ENCODE measurements around the gene ANKHD1. TPM values are rescaled to one million over a fixed set of nuclear protein-coding genes. Genes with fewer than 3 reads are reported as not detected.
"Not testable (repeated sequence)": the region's sequence is repeated elsewhere in the genome, so short reads cannot be mapped to it uniquely, and the experiment has no call there.

The ANKHD1 gene
- total and polyA plus RNA-seq, 11 donors, result 41.4 to 78.8 (median 58.1) TPM

GRCh38 chr5:140579188-140579747, 177.6 kb downstream of the ANKHD1 start:
- ATAC-seq, H3K36me3 ChIP-seq, DNase-seq, H3K4me3 ChIP-seq, H3K27me3 ChIP-seq, H3K27ac ChIP-seq: not testable (repeated sequence)
- Histone ChIP-seq H3K9me3 (peaks cover 0 to 13% (median 0%) of the 10 kb centered on the region in 12 donors), H3K4me1 (peaks cover 0 to 34% (median 0%) of the 10 kb centered on the region in 12 donors)
- TF ChIP-seq, protein P1, sequence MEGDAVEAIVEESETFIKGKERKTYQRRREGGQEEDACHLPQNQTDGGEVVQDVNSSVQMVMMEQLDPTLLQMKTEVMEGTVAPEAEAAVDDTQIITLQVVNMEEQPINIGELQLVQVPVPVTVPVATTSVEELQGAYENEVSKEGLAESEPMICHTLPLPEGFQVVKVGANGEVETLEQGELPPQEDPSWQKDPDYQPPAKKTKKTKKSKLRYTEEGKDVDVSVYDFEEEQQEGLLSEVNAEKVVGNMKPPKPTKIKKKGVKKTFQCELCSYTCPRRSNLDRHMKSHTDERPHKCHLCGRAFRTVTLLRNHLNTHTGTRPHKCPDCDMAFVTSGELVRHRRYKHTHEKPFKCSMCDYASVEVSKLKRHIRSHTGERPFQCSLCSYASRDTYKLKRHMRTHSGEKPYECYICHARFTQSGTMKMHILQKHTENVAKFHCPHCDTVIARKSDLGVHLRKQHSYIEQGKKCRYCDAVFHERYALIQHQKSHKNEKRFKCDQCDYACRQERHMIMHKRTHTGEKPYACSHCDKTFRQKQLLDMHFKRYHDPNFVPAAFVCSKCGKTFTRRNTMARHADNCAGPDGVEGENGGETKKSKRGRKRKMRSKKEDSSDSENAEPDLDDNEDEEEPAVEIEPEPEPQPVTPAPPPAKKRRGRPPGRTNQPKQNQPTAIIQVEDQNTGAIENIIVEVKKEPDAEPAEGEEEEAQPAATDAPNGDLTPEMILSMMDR (IDR thresholded peaks at IDR 0.05), result peak in 3 of 12 donors; percentile 9 to 41 (median 27)
- WGBS, 4 donors, result 90 to 94% (median 92%) methylated on average over 6 of the region's 6 CpGs
- intact Hi-C loops (cut with DNase I), result loop anchor here in 1 of 10 donors (5.0 kb wide), 1 partner anchor 43 kb away; no protein-coding TSS in a partner anchor

GRCh38 chr5:140587495-140587894, 185.9 kb downstream of the ANKHD1 start:
- TF ChIP-seq POLR2A (IDR thresholded peaks at IDR 0.05), result no peak
- TF ChIP-seq, protein P1 (IDR thresholded peaks at IDR 0.05), result no peak
- peaks cover 0 to 49% (median 3%) of the 10 kb centered on the region in 12 donors for H3K4me1 ChIP-seq
- intact Hi-C loops (cut with DNase I), result no loop called here
- ATAC-seq (no peak), DNase-seq (no peak)
- no peaks in the 10 kb centered on the region for H3K27me3 ChIP-seq
- no peak overlapping the region for H3K4me3 ChIP-seq
- WGBS, 4 donors, result 98 to 100% (median 98%) methylated on average over 1 of the region's 1 CpG
- H3K36me3 ChIP-seq, result no peaks in the 10 kb centered on the region
- peak overlapping the region in 2 of 12 donors; percentile 25 to 90 for H3K27ac ChIP-seq
- H3K9me3 ChIP-seq, result peaks cover 0 to 13% (median 0%) of the 10 kb centered on the region in 12 donors

GRCh38 chr5:140588311-140589070, 186.9 kb downstream of the ANKHD1 start:
- peaks cover 0 to 49% (median 3%) of the 10 kb centered on the region in 12 donors for H3K4me1 ChIP-seq
- peak overlapping the region in 8 of 12 donors; percentile 6 to 90 (median 25) for H3K27ac ChIP-seq
- 23 to 47% (median 28%) methylated on average over 5 of the region's 5 CpGs for WGBS, 4 donors
- DNase-seq (no peak), ATAC-seq (peak in 3 of 4 donors; percentile 45 to 67 (median 59))
- TF ChIP-seq, protein P1 (IDR thresholded peaks at IDR 0.05), result no peak
- TF ChIP-seq POLR2A (IDR thresholded peaks at IDR 0.05), result no peak
- H3K4me3 ChIP-seq, result no peak overlapping the region
- H3K27me3 ChIP-seq, result no peaks in the 10 kb centered on the region
- no peaks in the 10 kb centered on the region for H3K36me3 ChIP-seq
- intact Hi-C loops (cut with DNase I), result no loop called here
- H3K9me3 ChIP-seq, result peaks cover 0 to 4% (median 0%) of the 10 kb centered on the region in 12 donors

Small RNAs within 50 kb of the gene (microRNA-seq; reads per million reads assigned to microRNA genes)
- gene MIR6831, result 0 to 0.06 (median 0) reads per million in 4 donors

Other genes starting within 250 kb of the ANKHD1 start
- gene CYSTM1, start 226.6 kb upstream of the ANKHD1 start, total RNA-seq, result 100 to 1,000 TPM in 3 of 9 donors, 10 to 100 TPM in 6; 58.1 to 222 (median 94.5) TPM
- gene CYSTM1, start 226.6 kb upstream of the ANKHD1 start, polyA plus RNA-seq, result 100 to 1,000 TPM in 1 of 2 donors, 10 to 100 TPM in 1; 82.0 to 238 TPM
- gene PFDN1, start 98.7 kb upstream of the ANKHD1 start, total RNA-seq, result 100 to 1,000 TPM in 1 of 9 donors, 10 to 100 TPM in 8; 53.8 to 130 (median 72.3) TPM
- gene PFDN1, start 98.7 kb upstream of the ANKHD1 start, polyA plus RNA-seq, result 100 to 1,000 TPM in 1 of 2 donors, 10 to 100 TPM in 1; 93.8 to 140 TPM
- gene HBEGF, start 55.2 kb upstream of the ANKHD1 start, total RNA-seq, result 10 to 100 TPM; 23.6 to 60.1 (median 34.9) TPM
- gene HBEGF, start 55.2 kb upstream of the ANKHD1 start, polyA plus RNA-seq, result 10 to 100 TPM; 18.2 to 50.7 TPM
- under 1 TPM in 4 of 9 donors, not detected in 5; 0.08 to 0.20 (median 0.15) TPM for gene SLC4A9, start 41.6 kb upstream of the ANKHD1 start, total RNA-seq
- under 1 TPM in 1 of 2 donors, not detected in 1; 0.08 TPM for gene SLC4A9, start 41.6 kb upstream of the ANKHD1 start, polyA plus RNA-seq
- 10 to 100 TPM in 6 of 9 donors, 1 to 10 TPM in 3; 4.7 to 34.9 (median 14.6) TPM for gene EIF4EBP3, start 145.8 kb downstream of the ANKHD1 start, total RNA-seq
- 10 to 100 TPM in 1 of 2 donors, 1 to 10 TPM in 1; 8.5 to 33.3 TPM for gene EIF4EBP3, start 145.8 kb downstream of the ANKHD1 start, polyA plus RNA-seq
- 10 to 100 TPM; 22.4 to 38.1 (median 28.1) TPM for gene SRA1, start 155.6 kb downstream of the ANKHD1 start, total RNA-seq
- gene SRA1, start 155.6 kb downstream of the ANKHD1 start, polyA plus RNA-seq, result 10 to 100 TPM; 32.1 to 36.5 TPM
- gene APBB3, start 162.8 kb downstream of the ANKHD1 start, total RNA-seq, result 10 to 100 TPM in 5 of 9 donors, 1 to 10 TPM in 4; 3.6 to 23.1 (median 11.4) TPM
- 10 to 100 TPM in 1 of 2 donors, 1 to 10 TPM in 1; 4.9 to 14.7 TPM for gene APBB3, start 162.8 kb downstream of the ANKHD1 start, polyA plus RNA-seq
- gene SLC35A4, start 163.0 kb downstream of the ANKHD1 start, total RNA-seq, result 10 to 100 TPM; 55.5 to 92.1 (median 75.9) TPM
- 100 to 1,000 TPM in 1 of 2 donors, 10 to 100 TPM in 1; 39.2 to 118 TPM for gene SLC35A4, start 163.0 kb downstream of the ANKHD1 start, polyA plus RNA-seq
- 100 to 1,000 TPM in 2 of 9 donors, 10 to 100 TPM in 7; 16.6 to 220 (median 26.7) TPM for gene CD14, start 231.3 kb downstream of the ANKHD1 start, total RNA-seq
- gene CD14, start 231.3 kb downstream of the ANKHD1 start, polyA plus RNA-seq, result 10 to 100 TPM in 1 of 2 donors, 1 to 10 TPM in 1; 9.9 to 20.3 TPM
- 10 to 100 TPM in 1 of 9 donors, 1 to 10 TPM in 8; 2.2 to 11.7 (median 3.3) TPM for gene TMCO6, start 237.6 kb downstream of the ANKHD1 start, total RNA-seq
- 1 to 10 TPM; 3.9 to 8.7 TPM for gene TMCO6, start 237.6 kb downstream of the ANKHD1 start, polyA plus RNA-seq
- gene NDUFA2, start 245.8 kb downstream of the ANKHD1 start, total RNA-seq, result 100 to 1,000 TPM in 8 of 9 donors, 10 to 100 TPM in 1; 84.0 to 156 (median 115) TPM
- 100 to 1,000 TPM; 205 to 550 TPM for gene NDUFA2, start 245.8 kb downstream of the ANKHD1 start, polyA plus RNA-seq
- 100 to 1,000 TPM in 2 of 9 donors, 10 to 100 TPM in 7; 60.9 to 147 (median 79.0) TPM for gene IK, start 246.0 kb downstream of the ANKHD1 start, total RNA-seq
- 10 to 100 TPM; 54.4 to 97.6 TPM for gene IK, start 246.0 kb downstream of the ANKHD1 start, polyA plus RNA-seq

Measured in heart left ventricle (tissue), 16 donors.